HG02973 (cell line): ENCODE results near the gene TSEN2.
"Not testable (repeated sequence)": the region's sequence is repeated elsewhere in the genome, so short reads cannot be mapped to it uniquely, and the experiment has no call there.

ENCODE experiments used
- ATAC-seq: cut with Tn5 transposase; IDR thresholded peaks from one replicate; pipeline ENCODE4 v1.9.1; 2021; ENCODE audit warnings: moderate library complexity; ENCODE audit not compliant: unreplicated experiment

TSEN2 gene

DNA sequence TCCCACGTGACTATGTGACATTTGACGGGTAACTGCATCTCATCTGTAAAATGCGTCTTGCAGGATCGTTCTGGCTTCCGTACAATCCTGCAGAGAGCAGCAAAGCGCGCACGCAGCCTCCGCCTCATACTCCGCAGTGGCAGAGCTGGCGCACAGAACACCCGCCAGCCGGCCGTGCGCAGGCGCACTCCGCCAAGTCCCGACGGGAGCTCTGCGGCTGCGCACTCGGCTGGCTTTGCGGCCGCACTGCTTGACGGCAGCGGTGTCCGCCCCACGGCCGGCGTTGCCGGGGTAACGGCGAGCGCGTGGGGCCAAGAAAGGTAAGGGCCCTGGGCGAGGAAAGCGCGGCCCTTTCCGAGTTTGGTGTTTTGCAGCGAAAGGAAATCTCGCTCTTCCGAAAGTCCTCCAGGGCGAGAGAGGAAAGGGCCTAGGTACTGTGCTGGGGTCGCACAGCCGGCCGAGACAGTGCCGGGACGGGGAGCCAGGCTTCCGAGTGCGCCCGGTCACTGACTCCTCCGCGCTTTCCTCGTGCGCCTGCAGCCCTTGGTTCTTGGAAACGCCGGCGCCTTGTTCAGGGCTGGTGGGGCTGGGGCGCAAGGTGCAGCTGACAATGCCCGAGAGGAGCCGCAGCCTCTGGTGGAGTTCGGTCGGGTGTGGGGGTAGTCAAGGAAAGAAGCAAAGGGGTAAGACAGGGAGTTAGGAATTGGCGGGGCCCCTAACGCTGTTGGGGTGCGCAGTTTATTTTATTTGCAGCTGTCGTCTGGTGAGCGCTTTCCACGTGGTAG lies at the start of gene TSEN2:
Gene TSEN2 (plus strand): TSS at position 283 of the 785 bp plus-strand sequence. CDS start 5,321 bp downstream, outside the sequence.
- peak; percentile 89 for ATAC-seq

DNA sequence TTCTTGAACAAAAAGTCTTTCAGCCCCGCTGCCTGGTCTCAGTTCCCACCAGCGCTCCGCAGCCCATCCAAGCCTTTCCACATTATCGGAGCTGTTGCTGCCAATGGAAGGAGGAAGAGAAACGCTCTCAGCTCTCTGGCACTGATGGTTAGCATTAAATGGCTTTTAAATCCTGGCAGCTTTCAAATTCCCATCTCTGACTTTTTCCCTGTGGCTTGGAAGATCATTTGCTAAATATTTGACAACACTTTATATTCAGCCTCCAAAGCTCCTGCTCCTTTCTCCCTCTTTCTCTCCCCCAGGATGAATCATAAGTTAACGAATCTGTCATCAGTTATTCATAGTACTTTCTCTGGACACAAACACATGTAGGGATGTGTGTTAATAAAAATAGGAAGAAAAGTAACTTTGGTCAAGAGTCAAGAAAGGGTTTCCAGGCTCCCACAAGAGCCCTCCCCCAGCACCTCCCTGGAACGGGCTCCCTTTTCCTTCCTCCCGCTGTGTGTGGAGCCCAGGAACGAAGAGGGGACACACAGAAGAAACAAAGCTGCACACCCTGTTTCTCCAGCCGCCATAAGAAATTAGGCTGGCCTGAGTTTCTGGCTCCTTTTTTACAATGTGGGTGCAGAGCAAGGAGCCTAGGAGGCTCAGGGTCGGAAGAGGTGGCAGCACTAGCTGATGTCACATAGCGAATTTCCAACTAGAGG lies 47.6 kb upstream of the TSEN2 start:
- no peak for ATAC-seq

DNA sequence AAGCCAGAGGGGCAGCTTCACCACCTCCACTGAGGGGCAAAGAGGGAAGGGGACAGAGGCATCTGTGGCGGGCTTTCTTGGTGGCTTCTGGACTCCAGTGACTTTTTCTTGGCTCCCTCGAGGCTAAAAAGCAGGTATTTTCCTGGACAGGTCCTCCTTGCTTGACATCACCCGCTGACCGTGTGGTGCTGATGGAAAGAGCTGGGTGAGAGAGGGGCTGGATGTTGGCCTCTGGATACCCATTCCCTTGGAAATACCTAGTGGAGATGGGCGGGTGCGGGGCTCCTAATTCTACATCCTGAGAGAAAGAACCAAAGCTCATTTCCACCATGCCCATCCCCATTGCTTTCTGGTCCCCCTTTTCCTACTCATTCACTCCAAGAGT lies 47.1 kb upstream of the TSEN2 start:
- ATAC-seq, result no peak

DNA sequence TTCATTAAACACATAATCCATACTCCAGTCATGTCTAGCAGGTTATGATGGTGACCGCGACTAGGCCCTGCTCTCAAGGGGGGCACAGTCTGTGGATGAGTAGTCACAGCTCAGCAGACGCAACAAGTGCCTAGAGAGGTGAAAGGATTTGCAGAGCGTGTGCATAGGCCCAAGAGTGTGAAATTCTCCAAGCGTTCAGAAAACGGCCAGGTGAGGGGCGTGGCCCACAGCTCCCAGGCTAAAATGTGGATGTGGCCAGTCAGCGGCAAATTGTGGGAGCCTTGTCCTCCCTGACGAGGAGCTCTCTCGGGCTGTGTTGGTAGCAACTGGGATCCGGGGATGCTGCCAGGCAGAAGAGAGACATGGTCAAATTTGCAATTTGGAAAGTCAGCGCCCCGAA lies 46.4 kb upstream of the TSEN2 start:
- ATAC-seq, result no peak

DNA sequence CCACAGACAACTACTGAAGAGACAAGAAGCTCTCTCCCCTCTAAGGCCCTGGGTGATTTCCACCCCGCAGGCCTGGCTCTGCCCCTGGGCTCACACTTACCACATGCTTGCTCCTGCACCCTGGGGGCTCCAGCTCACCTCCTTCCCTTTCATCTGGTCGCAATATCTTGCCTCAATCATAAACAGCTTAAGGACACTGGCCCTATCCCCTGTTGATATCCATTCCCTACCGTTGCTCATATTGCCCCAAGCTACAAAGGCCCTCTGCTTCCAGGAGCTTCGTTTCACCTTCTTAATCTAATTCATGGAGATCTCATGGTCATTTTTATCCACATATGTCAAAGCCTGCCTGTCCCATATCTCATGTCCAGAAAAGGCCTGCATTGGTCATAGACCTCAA lies 46.0 kb upstream of the TSEN2 start:
- ATAC-seq, result no peak

DNA sequence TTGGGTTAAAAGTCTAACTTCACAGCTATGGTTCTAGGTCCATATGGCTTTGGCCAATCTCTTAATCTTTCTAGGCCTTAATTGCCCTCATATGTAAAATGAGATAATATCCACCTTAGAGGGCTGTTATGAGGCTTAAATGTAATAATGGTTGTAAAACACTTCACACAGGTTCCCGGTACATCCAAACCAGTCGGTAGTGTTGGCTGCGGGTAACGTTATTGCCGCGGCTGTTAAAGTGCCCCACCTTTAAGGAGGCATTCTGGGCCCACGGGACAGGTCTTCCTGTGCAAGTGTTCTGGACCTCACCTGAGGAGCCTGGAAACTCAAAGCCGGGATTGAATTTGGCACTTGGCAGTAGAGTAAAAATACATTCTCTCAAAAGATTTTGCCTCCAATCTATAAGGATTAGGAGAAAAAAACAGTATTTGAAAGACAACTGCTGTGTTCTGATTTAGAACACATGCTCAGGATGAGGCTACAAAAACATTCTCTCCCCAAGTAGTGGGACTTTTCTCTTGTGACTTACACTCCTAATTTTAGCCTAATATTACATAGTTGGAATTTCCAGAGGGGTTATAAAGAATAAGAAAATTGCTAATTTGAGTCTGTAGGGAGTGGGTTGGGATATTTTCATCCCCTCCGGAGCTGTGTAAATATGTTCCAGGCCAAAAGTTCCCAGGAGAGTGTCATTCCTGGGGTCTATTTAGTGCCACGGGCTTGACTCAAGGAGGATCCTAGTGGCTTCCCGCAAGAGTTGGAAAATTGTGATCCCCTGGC lies 44.9 kb upstream of the TSEN2 start:
- no peak for ATAC-seq

DNA sequence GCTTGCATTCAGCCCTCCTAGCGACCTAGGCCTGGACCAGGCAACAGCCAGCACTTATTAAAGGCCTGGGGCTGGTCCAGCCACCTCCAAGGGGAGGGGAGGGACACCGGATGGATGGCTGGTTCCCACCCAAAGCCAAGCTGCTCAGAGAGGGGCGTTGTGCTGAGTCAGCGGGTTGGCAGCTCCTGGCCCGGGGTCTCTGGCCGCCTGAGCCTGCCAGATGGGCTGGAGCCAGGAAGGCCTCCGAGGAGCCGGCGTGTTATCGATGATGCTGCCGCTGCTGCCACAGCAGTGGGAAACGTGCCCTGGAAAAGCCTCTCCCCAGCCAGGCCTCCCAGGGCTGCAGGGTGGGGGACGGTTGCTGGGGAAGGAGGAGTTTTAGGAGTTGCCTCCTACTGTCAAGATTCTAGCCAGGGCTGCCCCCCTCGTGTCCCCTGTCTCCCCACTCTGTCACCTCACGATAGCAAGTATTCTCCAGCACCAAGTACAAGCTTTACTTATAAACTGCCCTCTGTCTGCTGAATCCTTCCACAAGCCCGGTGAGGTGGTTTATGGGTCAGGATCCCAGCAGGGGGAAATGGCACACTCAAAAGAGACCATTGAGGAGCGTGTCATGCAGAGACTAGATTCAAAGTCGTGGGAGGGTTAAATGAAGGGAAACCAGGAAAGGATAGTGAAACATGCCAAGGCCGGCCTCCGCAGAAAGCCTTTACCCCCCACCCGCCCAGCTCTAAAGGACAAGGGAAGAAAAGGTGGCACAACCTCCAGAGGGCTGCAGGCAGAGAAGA lies 43.2 kb upstream of the TSEN2 start:
- ATAC-seq, result no peak

DNA sequence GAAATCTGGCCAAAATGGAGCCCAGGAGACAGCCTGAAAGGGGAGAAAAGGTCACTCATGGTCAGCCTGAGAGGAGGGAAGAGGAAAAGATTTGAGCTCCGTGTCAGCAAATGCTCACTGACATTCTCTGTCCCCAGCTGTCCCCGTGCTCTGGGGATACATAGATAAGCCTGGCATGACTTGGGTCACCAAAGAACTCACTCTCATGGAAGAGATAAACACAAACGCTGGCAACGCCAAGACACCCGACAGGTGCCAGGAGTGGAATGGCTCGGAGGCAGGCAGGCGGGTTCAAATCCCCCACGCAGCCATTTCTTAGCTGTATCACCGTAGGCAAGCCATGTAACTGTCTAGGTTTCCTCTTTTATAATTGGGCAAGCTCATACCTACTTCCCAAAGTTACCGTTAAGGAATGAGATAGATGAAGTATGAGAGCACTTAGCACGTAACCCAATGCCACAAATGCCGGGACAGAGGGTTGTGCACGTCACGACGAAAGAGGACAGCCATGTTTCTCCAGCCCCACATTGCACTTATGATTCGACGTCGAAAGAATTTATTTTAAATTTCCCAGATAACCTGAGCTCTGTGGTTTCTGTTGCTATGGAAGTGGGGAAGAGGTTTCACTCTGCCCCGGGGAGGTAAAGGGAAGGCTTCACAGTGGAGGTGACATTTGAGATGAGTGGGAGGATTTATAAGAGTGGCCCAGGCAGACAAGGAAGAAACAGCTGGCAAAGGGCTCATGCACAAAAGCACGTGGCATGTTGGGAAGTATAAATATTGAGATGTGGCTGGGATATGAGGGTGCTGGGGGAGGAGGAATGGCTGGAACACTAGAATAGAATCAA lies 41.4 kb upstream of the TSEN2 start:
- no peak for ATAC-seq

DNA sequence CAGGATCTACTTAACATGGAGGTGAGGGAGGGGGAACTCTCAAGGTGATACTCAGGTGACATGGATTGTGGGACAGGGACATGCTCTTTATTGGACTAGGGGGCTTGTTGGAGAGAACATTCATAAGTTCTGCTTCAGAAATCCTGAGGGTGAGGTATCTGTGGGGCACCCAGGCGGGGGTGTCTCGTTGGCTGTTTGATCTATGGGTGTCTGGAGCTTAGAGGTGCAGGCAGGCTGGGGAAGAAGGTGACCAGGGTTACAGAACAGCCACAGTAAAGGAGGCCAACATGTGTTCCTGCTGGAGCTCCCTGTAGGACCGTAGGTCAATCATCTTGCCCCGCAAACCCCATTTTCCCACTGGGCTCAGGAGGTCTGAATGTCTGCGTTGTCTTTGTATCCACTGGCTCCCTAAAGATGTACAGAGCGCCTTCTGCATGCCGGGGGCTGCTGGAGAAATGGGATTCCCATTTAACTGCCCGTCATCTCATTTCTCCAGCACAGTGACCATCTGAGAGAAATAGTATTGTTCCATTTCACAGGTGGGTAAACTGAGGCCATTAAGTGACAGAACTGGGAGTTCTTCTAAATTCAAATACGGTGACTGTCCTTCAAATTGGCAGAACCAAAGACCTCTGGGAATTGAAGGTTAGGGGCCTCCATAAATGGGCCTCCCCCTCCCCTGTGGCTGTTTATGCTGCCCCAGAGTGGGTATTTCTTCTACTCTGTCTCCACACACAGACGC lies 40.3 kb upstream of the TSEN2 start:
- ATAC-seq, result no peak

DNA sequence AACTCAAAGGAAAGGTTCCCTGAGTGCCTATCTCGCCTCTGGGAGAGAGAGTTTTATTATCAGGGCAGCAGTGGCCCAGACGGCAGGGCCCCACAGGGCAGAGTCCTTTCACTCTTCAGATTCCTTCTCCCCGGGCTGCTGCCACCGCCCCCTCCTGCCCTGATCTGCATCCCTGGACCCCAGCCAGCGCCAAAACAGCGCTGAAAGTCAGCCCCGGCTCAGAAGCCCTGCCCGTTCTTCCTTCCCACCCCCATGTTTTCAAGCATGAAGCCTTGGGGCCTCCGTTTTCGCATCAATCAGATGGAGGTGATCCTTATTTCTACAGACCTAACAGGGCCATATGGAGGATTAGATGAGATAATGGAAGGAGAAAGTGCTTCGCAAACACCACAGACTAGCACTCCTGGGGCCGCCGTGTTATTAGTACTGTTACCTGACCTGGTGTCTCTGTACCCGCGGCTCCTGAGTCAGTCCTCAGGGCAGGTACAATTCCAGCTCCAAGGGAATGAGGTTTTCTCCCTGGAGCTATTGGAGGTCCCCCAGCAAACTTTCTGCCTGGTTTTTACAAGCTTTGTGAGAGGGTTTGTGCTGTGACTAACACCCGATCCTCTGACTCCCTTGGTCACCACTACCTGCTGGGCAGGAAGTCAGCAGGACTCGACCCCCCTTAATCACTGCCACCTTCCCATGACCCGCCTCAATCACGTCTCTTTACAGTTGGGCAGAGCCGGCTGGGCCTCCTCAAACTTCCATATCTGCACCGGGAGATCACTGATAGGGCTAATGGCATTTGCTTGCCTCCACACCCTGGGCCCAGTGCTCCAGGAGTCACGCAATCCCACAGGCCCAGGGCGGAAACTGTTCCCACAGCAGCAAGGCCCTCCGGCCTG lies 39.5 kb upstream of the TSEN2 start:
- ATAC-seq, result no peak

DNA sequence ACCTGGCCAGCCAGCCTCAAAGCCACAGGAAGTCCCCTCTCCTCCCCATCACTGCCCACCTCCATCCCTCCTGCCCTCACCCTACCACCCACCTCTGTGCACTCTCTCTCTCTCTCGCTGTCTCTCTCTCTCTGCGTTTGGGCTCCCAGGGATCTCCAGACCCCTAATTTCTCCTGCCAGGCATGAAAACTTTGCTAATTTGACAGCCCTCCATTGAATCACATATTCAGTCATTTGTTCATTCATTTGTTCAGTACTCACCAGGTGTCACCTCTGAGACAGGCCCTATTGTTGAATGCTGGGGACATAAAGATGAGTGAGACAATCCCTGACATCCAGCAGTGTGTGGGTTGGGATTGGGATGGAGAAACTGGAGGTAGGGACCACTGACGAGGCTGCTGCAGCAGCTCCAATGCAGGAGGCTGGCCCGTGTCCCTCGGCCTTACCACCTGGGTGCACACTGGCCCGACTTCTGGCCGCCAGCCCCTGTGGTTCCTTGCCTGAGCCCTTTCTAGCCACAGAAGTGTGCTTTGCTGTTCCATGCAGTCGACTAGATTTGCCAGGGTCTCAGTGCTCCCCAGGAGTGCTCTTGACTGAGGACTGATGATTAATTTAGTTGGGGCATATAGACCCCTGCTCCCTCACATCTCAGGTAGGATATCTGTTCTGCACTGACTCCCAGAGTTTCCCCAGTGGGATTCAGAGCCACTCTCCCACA lies 38.6 kb upstream of the TSEN2 start:
- ATAC-seq, result no peak

DNA sequence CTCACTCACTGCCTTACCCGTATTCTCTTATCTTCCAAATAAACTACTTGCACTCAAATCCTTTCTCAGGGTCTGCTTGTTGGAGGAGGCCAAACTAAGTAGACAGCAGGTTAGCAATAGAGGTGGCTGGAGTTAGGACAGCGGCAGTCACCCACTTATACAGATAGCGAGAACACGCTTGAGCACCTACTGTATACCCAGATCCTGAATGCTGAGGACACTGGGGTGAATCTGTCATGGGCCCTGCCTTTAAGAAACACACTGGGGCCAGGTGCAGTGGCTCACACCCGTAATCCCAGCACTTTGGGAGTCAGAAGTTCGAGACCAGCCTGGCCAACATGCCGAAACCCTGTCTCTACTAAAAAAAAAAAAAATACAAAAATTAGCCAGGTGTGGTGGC lies 38.0 kb upstream of the TSEN2 start:
- ATAC-seq, result no peak

DNA sequence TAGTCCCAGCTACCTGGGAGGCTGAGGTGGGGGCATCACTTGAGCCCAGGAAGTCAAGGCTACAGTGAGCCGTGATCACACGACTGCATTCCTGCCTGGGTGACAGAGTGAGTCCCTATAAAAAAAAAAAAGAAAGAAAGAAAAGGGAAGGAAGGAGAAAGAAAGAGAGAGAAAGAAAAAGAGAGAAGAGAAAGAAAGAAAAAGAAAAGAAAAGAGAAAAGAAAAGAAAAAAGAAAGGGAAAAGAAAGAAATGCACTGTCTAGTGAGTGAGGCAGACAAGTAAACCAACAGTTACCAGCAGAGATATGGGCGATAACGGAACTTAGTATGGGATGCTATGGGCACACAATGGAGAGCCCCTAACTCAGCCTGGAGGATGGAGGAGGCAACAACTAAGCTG lies 37.2 kb upstream of the TSEN2 start:
- no peak for ATAC-seq

DNA sequence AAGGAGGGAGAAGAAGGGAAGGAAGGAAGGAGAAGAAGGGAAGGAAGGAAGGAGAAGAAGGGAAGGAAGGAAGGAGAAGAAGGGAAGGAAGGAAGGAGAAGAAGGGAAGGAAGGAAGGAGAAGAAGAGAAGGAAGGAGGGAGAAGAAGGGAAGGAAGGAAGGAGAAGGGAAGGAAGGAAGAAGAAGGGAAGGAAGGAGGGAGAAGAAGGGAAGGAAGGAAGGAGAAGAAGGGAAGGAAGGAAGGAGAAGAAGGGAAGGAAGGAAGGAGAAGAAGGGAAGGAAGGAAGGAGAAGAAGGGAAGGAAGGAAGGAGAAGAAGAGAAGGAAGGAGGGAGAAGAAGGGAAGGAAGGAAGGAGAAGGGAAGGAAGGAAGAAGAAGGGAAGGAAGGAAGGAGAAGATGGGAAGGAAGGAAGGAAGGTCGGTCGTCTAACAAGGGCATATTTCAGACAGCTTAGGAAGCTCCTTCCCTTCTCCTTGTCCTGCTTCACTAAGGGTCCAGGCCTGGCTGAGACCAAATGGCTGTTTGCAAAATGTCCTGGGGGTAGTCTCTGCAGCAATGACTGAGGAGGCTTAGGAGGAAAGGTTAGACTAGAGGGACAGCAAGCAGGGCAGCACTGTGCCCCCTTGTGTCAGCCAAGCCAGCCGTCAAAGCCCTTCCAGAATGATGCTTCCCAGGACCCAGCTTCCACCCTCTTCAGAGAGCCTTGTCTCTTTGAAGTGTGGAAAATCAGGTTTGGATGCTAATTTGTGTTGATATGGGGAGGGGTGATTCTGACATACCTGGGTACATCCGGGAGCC lies 35.7 kb upstream of the TSEN2 start:
- not testable (repeated sequence) for ATAC-seq

DNA sequence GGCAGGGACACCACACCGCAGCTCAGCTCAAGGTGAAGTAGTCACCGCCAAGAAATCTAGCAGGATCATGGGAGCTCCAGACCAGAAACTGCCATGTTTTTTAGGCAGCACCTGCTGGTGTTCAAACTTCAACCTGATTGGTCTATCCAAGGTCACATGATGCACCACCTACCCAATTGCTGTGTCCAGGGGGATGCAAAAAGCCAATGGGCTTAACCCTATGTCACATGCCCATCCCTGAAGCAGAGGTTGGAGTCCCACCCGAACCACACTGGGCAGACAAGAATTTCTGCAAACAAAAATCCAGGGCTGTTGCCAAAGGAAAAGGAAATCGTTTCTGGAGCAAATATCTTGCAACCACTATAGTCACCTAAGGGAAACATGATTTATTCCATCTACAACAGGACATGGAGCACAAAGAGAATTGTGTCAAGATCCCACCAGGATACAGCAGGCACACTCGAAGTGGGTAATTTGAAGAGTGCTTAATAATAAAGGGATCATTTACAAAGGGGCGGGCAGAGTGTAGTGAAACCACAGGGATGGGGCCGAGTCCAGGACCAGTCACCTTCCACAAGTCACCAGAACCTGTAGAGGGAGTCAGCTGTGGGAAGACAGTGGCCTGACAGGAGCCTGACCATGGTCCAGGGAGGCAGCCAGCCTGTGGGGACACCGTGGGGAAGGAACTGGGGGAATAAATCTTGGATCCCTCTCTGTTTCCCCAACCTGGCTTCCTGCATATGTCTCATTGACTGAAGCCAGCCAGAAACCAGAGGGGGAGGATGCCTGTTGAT lies 34.2 kb upstream of the TSEN2 start:
- ATAC-seq, result no peak

DNA sequence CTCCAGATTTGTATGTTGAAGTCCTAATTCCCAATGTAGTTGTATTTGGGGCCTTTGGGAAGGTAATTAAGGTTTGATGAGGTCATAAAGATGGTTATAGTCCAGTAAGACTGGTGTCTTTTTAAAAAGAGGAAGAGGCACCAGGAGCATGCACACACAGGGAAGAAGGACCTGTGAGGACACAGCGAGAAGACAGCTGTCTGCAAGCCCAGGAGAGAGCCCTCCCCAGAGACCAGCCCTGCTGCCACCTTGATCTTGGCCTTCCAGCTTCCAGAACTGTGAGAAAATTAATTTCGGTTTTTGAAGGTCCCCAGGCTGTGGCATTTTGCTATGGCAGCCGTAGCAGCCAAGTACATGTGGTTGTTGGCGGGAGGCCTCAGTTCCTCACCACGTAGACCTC lies 32.8 kb upstream of the TSEN2 start:
- no peak for ATAC-seq
